Type B pancreatic cell (in vitro differentiated cells): Measurements from ENCODE around the gene IL17RA. TPM values are rescaled to one million over a fixed set of nuclear protein-coding genes. Genes with fewer than 3 reads are reported as not detected.
A peak's percentile ranks its signal among the peaks of the same experiment; 100 is the strongest.

Experiments used
- DNase-seq: peaks from one replicate; pipeline ENCODE4 v3.0.0; 2021; ENCODE audit warnings: mixed read lengths; ENCODE audit not compliant: unreplicated experiment; ENCODE audit errors: extremely low spot score
- H3K27ac Mint-ChIP-seq: 2 replicates; pipeline ENCODE4 v1.8.0; 2021; ENCODE audit warnings: mild to moderate bottlenecking, mixed read lengths
- H3K27me3 Mint-ChIP-seq: 2 replicates; pipeline ENCODE4 v1.8.0; 2021; ENCODE audit warnings: mixed read lengths
- H3K36me3 Mint-ChIP-seq: 2 replicates; pipeline ENCODE4 v1.8.0; 2021; ENCODE audit warnings: mixed read lengths
- H3K4me1 Mint-ChIP-seq: one replicate; pipeline ENCODE4 v1.8.0; 2021; ENCODE audit warnings: mixed read lengths; ENCODE audit not compliant: unreplicated experiment
- H3K4me3 Mint-ChIP-seq: 2 replicates; pipeline ENCODE4 v1.8.0; 2021; ENCODE audit warnings: mild to moderate bottlenecking, mixed read lengths
- H3K9me3 Mint-ChIP-seq: 2 replicates; pipeline ENCODE4 v1.8.0; 2021; ENCODE audit warnings: mixed read lengths
- total RNA-seq: library from RNA; stranded (reverse); gene quantifications from 2 replicates; pipeline ENCODE4 v1.2.1, GENCODE V29; 2021; ENCODE audit warnings: low replicate concordance
- TF ChIP-seq, protein P1 (sequence below): fragments of 200-600 bp; sonication (generic); conservative IDR thresholded peaks from 2 replicates; pipeline ENCODE4 v1.5.0; 2021; ENCODE audit warnings: antibody characterized with exemption, mild to moderate bottlenecking

The IL17RA gene
- total RNA-seq, 1 donor from 2014 or later: 8.0 TPM

DNA sequence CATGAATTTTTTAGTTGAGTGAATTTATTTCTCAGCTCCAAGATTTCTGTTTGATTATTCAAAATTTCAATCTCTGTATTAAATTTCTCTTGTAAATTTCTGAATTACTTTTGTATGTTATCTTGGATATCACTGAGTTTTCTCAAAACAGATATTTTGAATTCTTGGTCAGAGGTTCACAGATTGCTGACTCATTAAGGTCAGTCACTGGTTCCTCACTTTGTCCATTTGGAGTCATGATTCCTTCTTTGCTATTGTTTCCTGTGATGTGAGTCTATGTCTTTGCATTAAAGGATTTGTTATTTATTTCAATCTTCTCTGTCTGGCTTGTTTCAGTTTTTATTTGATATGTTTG is 10.2 kb upstream of the IL17RA start:
- Mint-ChIP-seq H3K9me3 (no peaks in the 10 kb centered on the region), H3K27ac (no peak overlapping the region), H3K36me3 (no peaks in the 10 kb centered on the region), H3K4me1 (peaks cover 4% of the 10 kb centered on the region), H3K27me3 (peaks cover 12% of the 10 kb centered on the region), H3K4me3 (no peak overlapping the region)
- TF ChIP-seq, protein P1, sequence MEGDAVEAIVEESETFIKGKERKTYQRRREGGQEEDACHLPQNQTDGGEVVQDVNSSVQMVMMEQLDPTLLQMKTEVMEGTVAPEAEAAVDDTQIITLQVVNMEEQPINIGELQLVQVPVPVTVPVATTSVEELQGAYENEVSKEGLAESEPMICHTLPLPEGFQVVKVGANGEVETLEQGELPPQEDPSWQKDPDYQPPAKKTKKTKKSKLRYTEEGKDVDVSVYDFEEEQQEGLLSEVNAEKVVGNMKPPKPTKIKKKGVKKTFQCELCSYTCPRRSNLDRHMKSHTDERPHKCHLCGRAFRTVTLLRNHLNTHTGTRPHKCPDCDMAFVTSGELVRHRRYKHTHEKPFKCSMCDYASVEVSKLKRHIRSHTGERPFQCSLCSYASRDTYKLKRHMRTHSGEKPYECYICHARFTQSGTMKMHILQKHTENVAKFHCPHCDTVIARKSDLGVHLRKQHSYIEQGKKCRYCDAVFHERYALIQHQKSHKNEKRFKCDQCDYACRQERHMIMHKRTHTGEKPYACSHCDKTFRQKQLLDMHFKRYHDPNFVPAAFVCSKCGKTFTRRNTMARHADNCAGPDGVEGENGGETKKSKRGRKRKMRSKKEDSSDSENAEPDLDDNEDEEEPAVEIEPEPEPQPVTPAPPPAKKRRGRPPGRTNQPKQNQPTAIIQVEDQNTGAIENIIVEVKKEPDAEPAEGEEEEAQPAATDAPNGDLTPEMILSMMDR: no peak
- no peak for DNase-seq

DNA sequence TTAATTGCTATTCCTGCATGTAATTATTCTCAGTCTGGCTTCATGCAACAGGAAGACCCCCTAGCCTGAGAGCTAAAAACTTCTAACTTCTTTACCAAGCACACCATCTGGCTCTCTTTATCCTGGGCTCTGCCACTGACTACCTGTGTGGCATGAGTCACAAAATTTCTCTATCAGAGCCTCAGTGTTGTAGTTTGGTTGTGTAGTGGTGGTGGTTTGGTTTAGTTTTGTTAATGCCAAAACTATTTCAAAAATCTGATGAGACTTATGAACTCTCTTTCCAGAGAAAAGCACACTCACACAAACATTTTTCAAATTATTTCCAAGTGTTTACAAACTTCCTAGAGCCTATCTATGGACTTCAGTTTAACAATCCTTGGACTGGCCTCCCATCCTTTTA is 7.5 kb upstream of the IL17RA start:
- no peaks in the 10 kb centered on the region for H3K9me3 Mint-ChIP-seq
- H3K4me3 Mint-ChIP-seq: no peak overlapping the region
- no peak overlapping the region for H3K27ac Mint-ChIP-seq

GRCh38 chr22:17079572-17079971 is 5.2 kb upstream of the IL17RA start:
- peaks cover 6% of the 10 kb centered on the region for H3K27me3 Mint-ChIP-seq
- H3K27ac Mint-ChIP-seq: no peak overlapping the region
- no peaks in the 10 kb centered on the region for H3K9me3 Mint-ChIP-seq
- H3K36me3 Mint-ChIP-seq: no peaks in the 10 kb centered on the region
- no peak overlapping the region for H3K4me3 Mint-ChIP-seq
- no peak for DNase-seq
- H3K4me1 Mint-ChIP-seq: peaks cover 4% of the 10 kb centered on the region
- TF ChIP-seq, protein P1: no peak

More for the DNA sequence above, 7.5 kb upstream of the IL17RA start:
- DNase-seq: no peak
- TF ChIP-seq, protein P1: no peak
- Mint-ChIP-seq H3K27me3 (peaks cover 12% of the 10 kb centered on the region), H3K36me3 (no peaks in the 10 kb centered on the region), H3K4me1 (peaks cover 4% of the 10 kb centered on the region)

DNA sequence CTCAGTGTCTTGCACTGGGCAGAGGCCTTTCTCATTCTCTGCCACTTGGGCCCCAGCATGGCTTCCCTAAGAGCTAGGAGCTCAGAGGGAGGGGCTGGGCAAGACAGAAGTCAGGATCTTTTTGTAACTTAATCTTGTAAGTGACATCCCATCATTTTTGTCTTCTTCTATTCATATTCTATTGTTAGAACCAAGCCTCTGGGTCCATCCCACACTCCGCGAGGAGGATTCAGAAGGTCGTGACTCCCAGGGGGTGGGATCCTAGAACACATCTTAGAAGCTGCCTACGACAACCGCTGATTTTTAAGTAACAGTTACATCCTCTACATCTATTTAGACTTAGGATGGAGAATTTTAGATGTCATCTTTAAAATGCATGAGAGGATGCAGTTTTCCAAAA is 1.5 kb upstream of the IL17RA start:
- no peaks in the 10 kb centered on the region for H3K9me3 Mint-ChIP-seq
- no peak for DNase-seq
- H3K36me3 Mint-ChIP-seq: no peaks in the 10 kb centered on the region
- peaks cover 26% of the 10 kb centered on the region for H3K27me3 Mint-ChIP-seq
- peak overlapping the region; percentile 89 for H3K4me3 Mint-ChIP-seq
- no peaks in the 10 kb centered on the region for H3K4me1 Mint-ChIP-seq
- TF ChIP-seq, protein P1: no peak
- H3K27ac Mint-ChIP-seq: no peak overlapping the region

DNA sequence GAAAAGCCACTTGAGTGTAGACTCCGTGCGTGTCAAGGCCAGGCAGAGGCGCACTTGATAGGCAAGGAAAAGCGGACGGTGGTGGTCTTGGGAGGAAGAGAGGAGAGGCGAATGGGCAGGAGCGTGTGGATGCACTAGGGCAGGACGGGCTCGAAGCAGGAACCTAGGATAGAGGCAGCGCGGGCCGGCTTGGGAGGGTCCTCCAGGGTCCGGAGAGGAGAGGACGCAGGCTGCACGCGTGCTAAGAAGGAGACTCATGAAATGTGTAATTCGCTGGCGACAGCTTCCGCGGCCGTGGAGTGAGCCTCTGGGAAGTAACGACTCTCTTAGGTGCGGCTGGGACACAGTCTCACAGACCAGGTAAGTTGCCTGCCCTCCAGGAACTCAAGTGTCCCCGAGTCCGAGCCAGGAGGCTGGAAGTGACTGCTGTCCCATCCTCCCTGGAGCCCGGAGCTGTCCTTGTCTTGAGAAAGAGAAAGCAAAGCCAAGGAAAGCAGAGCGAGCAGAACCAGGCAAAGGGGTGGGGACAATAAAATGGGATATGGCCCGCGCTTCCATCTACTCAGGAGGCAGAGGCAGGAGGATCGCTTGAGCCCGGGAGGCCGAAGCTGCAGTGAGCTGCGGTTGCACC is 874 bp upstream of the IL17RA start:
- TF ChIP-seq, protein P1: no peak
- no peak for DNase-seq
- peaks cover 26% of the 10 kb centered on the region for H3K27me3 Mint-ChIP-seq
- no peaks in the 10 kb centered on the region for H3K4me1 Mint-ChIP-seq
- H3K36me3 Mint-ChIP-seq: no peaks in the 10 kb centered on the region
- no peaks in the 10 kb centered on the region for H3K9me3 Mint-ChIP-seq
- peak overlapping the region; percentile 64 for H3K27ac Mint-ChIP-seq
- H3K4me3 Mint-ChIP-seq: peak overlapping the region; percentile 89
